GM10248 (cell line): ENCODE results near the gene GCNT2.
"Not testable (repeated sequence)": the region's sequence is repeated elsewhere in the genome, so short reads cannot be mapped to it uniquely, and the experiment has no call there.

Source experiments
- CTCF ChIA-PET: fragments of 300-600 bp; sonication (Branson Sonifier 250); formaldehyde crosslinking; extraction: SDS; loops from one replicate; lab custom pipeline; 2021; ENCODE audit warnings: antibody characterized with exemption; lab: Yijun Ruan, JAX
- POLR2A ChIA-PET: fragments of 350-650 bp; sonication (Branson Sonifier 250); formaldehyde crosslinking; extraction: SDS; loops from one replicate; lab custom pipeline; 2020; ENCODE audit warnings: antibody characterized with exemption; lab: Yijun Ruan, JAX
- DNase-seq: peaks from one replicate; pipeline ENCODE4 v3.0.0; 2012; ENCODE audit errors: extremely low spot score
- CTCF ChIP-seq: IDR thresholded peaks from 2 replicates; pipeline ENCODE4 v1.5.1; 2012; ENCODE audit warnings: mild to moderate bottlenecking, low read depth; ENCODE audit errors: extremely low read depth, missing control alignments, control extremely low read depth

GCNT2 gene

GRCh38 chr6:10644225-10644624, 123.1 kb downstream of the GCNT2 start:
- no peak for TF ChIP-seq CTCF
- ChIA-PET CTCF (interaction anchor here (1.1 to 1.4 kb wide), 3 partner anchors 9 to 134 kb away, joined by 3 read pairs; no protein-coding TSS in a partner anchor), POLR2A (no interaction called here)
- DNase-seq: no peak

- POLR2A ChIA-PET: no interaction called here
- CTCF ChIA-PET: no interaction called here
- peak; percentile 27 for DNase-seq
Observed at GRCh38 chr6:10655508-10656055, 134.4 kb downstream of the GCNT2 start.

GRCh38 chr6:10658910-10659698, 138.0 kb downstream of the GCNT2 start:
- DNase-seq: no peak
- TF ChIP-seq CTCF: no peak
- ChIA-PET POLR2A (no interaction called here), CTCF (interaction anchor here (0.9 to 1.6 kb wide), 5 partner anchors 10 to 148 kb away, joined by 3 to 5 read pairs (median 4); no protein-coding TSS in a partner anchor)

More at GRCh38 chr6:10655508-10656055, 134.4 kb downstream of the GCNT2 start:
- no peak for TF ChIP-seq CTCF

GRCh38 chr6:10659699-10660348, 138.7 kb downstream of the GCNT2 start:
- TF ChIP-seq CTCF: no peak
- CTCF ChIA-PET: interaction anchor here (0.9 to 1.6 kb wide), 5 partner anchors 9 to 149 kb away, joined by 3 to 5 read pairs (median 4); no protein-coding TSS in a partner anchor
- no peak for DNase-seq
- POLR2A ChIA-PET: no interaction called here

- CTCF ChIA-PET: interaction anchor here (1.0 to 2.6 kb wide), 4 partner anchors 8 to 150 kb away, joined by 3 to 7 read pairs (median 4); no protein-coding TSS in a partner anchor
Observed at GRCh38 chr6:10660431-10661191, 139.5 kb downstream of the GCNT2 start.

GRCh38 chr6:10662207-10662606, 141.1 kb downstream of the GCNT2 start:
- ChIA-PET POLR2A (no interaction called here), CTCF (interaction anchor here (2.6 kb wide), 1 partner anchor 24 kb away, joined by 7 read pairs; no protein-coding TSS in a partner anchor)
- no peak for DNase-seq
- TF ChIP-seq CTCF: no peak

More at GRCh38 chr6:10660431-10661191, 139.5 kb downstream of the GCNT2 start:
- DNase-seq, POLR2A ChIA-PET: not testable (repeated sequence)
